Spleen (tissue), 11 donors: Measurements from ENCODE around the gene LMF1. TPM values are rescaled to one million over a fixed set of nuclear protein-coding genes. Genes with fewer than 3 reads are reported as not detected.
A peak's percentile ranks its signal among the peaks of the same experiment; 100 is the strongest.

ENCODE experiments used
- DNase-seq: peaks from one replicate; pipeline ENCODE4 v3.0.0-alpha.2; 2020
- H3K27ac ChIP-seq, 8 donors: fragments of 200-600 bp; sonication (generic) in 7 of 8; 1 replicate in 4 of 8; 2 replicates in 4 of 8; pipeline versions ENCODE4 v1.5.0 to v1.8.0; 2016 to 2021; ENCODE audit warnings: inconsistent platforms in 4 of 8, mild to moderate bottlenecking in 4 of 8, moderate library complexity in 1 of 8
- H3K27me3 ChIP-seq, 7 donors: fragments of 200-600 bp; sonication (generic) in 6 of 7; replicated peaks in 1 of 7; 1 replicate in 4 of 7; 2 replicates in 3 of 7; pipeline versions ENCODE4 v1.5.0 to v1.8.0; 2016 to 2021; ENCODE audit warnings: inconsistent platforms in 3 of 7, mild to moderate bottlenecking in 1 of 7
- H3K36me3 ChIP-seq, 6 donors: fragments of 200-600 bp; sonication (generic) in 5 of 6; 1 replicate in 4 of 6; 2 replicates in 2 of 6; pipeline versions ENCODE4 v1.5.0 to v1.8.0; 2016 to 2021; ENCODE audit warnings: inconsistent platforms in 2 of 6
- H3K4me1 ChIP-seq, 6 donors: fragments of 200-600 bp; sonication (generic) in 5 of 6; 1 replicate in 3 of 6; 2 replicates in 3 of 6; pipeline versions ENCODE4 v1.5.0 to v1.8.0; 2016 to 2021; ENCODE audit warnings: inconsistent platforms in 3 of 6
- H3K4me3 ChIP-seq, 8 donors: fragments of 200-600 bp; sonication (generic) in 7 of 8; 1 replicate in 4 of 8; 2 replicates in 4 of 8; pipeline versions ENCODE4 v1.5.0 to v1.8.0; 2016 to 2021; ENCODE audit warnings: inconsistent platforms in 4 of 8, mild to moderate bottlenecking in 4 of 8, moderate library complexity in 2 of 8
- H3K9me3 ChIP-seq, 8 donors: fragments of 200-600 bp; sonication (generic) in 7 of 8; 1 replicate in 4 of 8; 2 replicates in 4 of 8; pipeline versions ENCODE4 v1.5.0 to v1.8.0; 2016 to 2021; ENCODE audit warnings: inconsistent platforms in 4 of 8
- CTCF ChIP-seq, 11 experiments: fragments of 200-600 bp in 7 of 11; fragments of 450-650 bp in 4 of 11; sonication (generic) in 4 of 11; IDR thresholded peaks in 8 of 11; conservative IDR thresholded peaks in 3 of 11; 1 replicate in 7 of 11; 2 replicates in 4 of 11; pipeline versions ENCODE4 v1.4.0 to v1.8.0; 2016 to 2021; ENCODE audit warnings: antibody characterized with exemption in 11 of 11, inconsistent platforms in 4 of 11, mild to moderate bottlenecking in 1 of 11
- POLR2A ChIP-seq, 3 donors: fragments of 450-650 bp; IDR thresholded peaks; one replicate each; pipeline ENCODE4 v1.5.1; 2017; ENCODE audit warnings: antibody characterized with exemption in 3 of 3, mild to moderate bottlenecking in 1 of 3
- POLR2AphosphoS5 ChIP-seq, 3 donors: sonication (generic); formaldehyde crosslinking; IDR thresholded peaks; one replicate each; pipeline ENCODE4 v1.5.1; 2017; ENCODE audit warnings: antibody characterized with exemption in 3 of 3
- WGBS, 5 donors: extraction: QIAGEN DNeasy Blood & Tissue Kit in 3 of 5; methylation state at CpG; one replicate each; pipeline versions ENCODE4 v1.1.5 to v1.1.7; 2013 to 2018; 5-methylcytosine and 5-hydroxymethylcytosine counted together
- intact Hi-C: fragments of 100-400 bp; cut with DNase I; formaldehyde crosslinking; loops from one replicate; pipeline ENCODE4 v1.15.0; 2023; ENCODE audit warnings: low total_unique reads
- polyA plus RNA-seq, 3 donors: library from polyadenylated mRNA; stranded (reverse); fragments of 200-250 nt; gene quantifications; one replicate each; pipeline ENCODE4 v1.2.1, GENCODE V29; 2013
- total RNA-seq, 7 donors: library from RNA; depleted of rRNA in 3 of 7; stranded (reverse); fragments of >200 nt in 3 of 7; fragmentation: NEBNext Ultra II Directional in 4 of 7; extraction: Animal tissue kit (Norgen Biotek cat#: 25700) in 4 of 7; gene quantifications; one replicate each; pipeline versions ENCODE4 v1.1.0 to v1.2.1, GENCODE V29; 2016 to 2021
- donor health status: healthy with polysubstance abuse.
- donor health status: DM: no; HTN: no; CAD: no; lungs with moderate emphysema.
- donor health status: DM: no; HTN: no; CAD: no.
- donor health status: Bipolar disorder and iron deficiency.
- donor health status: healthy.
- donor health status: DM: no; HTN: no; CAD: no.
- donor health status: DM: yes; HTN: yes; CAD: no.

The LMF1 gene
- total and polyA plus RNA-seq, 10 donors, result 10.4 to 57.6 (median 32.5) TPM

DNA sequence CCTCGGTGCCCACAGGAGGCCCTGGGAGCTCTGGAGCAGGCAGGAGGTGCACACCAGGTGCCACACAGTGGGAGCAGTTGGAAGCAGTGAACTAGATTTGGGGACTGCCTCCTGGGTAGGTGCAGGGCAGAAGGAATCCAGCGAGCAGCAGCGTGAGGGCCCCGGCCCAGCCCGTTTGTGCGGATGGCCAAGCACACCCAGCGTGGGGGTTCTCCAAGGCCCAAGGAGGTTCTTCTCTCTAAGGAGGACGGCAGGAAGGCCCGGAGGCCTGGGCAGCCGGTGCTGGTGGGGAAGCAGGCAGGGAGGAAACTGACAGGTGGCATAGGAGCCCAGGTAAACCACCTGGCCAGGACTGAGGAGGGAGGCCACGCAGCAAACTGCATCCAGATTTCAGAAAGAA, 27.8 kb upstream of the LMF1 start:
- no peak for DNase-seq
- no peak for TF ChIP-seq POLR2AphosphoS5 (IDR thresholded peaks at IDR 0.05)
- peak overlapping the region in 1 of 8 donors; percentile 78 for H3K27ac ChIP-seq
- WGBS, 5 donors, result 67 to 89% (median 87%) methylated on average over 1 to 11 of the region's 11 CpGs
- peaks cover 0 to 30% (median 23%) of the 10 kb centered on the region in 8 donors for H3K9me3 ChIP-seq
- H3K4me3 ChIP-seq, result no peak overlapping the region
- H3K4me1 ChIP-seq, result peaks cover 0 to 37% (median 23%) of the 10 kb centered on the region in 6 donors
- H3K27me3 ChIP-seq, result peaks cover 0 to 80% (median 17%) of the 10 kb centered on the region in 7 donors
- H3K36me3 ChIP-seq, result no peaks in the 10 kb centered on the region
- intact Hi-C loops, result no loop called here

DNA sequence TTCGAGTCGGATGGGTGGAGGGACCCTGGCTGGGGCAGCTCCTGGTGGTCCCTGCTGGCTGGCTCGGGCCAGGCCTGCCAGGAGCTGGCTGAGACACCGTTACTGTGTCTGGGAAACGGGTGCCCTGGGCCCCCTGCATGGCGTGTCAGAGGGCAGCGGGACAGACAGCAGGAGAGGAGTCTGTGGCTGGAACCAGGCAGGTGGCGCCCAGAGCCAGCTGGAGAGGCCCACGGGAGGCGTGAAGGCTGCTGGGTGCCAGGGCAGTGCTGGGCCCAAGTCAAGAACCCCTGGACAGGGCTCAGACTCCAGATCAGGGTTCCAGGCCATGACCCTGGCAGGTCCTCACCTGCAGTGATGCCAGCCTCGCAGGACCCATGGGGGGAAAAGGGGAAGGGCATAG, 27.4 kb upstream of the LMF1 start:
- intact Hi-C loops, result no loop called here
- no peak for DNase-seq

DNA sequence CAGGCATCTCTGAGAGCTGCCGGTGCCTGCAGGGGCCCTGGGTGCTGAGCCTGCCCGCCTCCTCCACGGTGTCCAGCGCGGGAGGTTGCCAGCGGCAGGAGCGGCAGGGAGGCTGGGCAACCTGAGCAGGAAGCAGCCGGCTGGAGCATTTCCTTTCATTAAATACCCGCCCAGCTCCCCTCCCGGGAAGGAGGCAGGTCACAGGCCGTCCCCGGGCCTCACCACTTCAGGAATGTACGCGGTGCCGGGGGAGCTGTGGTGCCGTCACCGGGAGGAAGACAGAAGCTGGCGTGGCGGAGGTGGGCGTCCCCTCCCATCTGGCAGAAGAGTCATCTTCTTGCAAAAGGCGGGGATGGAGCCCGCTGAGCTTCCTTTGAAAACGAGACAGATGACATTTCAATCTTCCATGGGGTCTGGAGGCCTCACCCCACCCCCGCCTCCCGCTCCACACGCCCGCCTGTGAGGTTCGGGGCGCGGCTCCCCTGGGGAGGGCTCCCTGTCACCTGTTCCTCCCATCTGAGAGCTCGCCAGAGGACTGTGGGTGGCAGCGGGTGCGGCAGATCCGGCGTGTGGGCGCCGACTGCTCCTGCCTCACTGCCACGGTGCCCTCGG, 26.8 kb upstream of the LMF1 start:
- Histone ChIP-seq H3K4me3 (peak overlapping the region in 5 of 8 donors; percentile 9 to 56 (median 24)), H3K27ac (peak overlapping the region in 6 of 8 donors; percentile 9 to 78 (median 44)), H3K9me3 (peaks cover 0 to 30% (median 23%) of the 10 kb centered on the region in 8 donors), H3K36me3 (no peaks in the 10 kb centered on the region), H3K4me1 (peaks cover 0 to 27% (median 18%) of the 10 kb centered on the region in 6 donors), H3K27me3 (peaks cover 0 to 70% (median 10%) of the 10 kb centered on the region in 7 donors)
- WGBS, 5 donors, result 12 to 29% (median 17%) methylated on average over 19 to 39 of the region's 39 CpGs; no CpG with 5 or more reads in 1 of the 5 donors
- intact Hi-C loops, result no loop called here
- no peak for DNase-seq
- TF ChIP-seq CTCF (IDR thresholded peaks at IDR 0.05 in 8 of 11, conservative IDR thresholded peaks at IDR 0.05 in 3 of 11) (no peak), POLR2AphosphoS5 (IDR thresholded peaks at IDR 0.05) (peak; percentile 31 to 75 (median 58)), POLR2A (IDR thresholded peaks at IDR 0.05) (no peak)

More for the DNA sequence above, 27.4 kb upstream of the LMF1 start:
- H3K27ac ChIP-seq, result peak overlapping the region in 3 of 8 donors; percentile 47 to 78 (median 57)
- peak overlapping the region in 1 of 8 donors; percentile 56 for H3K4me3 ChIP-seq
- H3K9me3 ChIP-seq, result peaks cover 0 to 30% (median 23%) of the 10 kb centered on the region in 8 donors
- H3K27me3 ChIP-seq, result peaks cover 0 to 76% (median 15%) of the 10 kb centered on the region in 7 donors
- H3K36me3 ChIP-seq, result no peaks in the 10 kb centered on the region
- H3K4me1 ChIP-seq, result peaks cover 0 to 33% (median 21%) of the 10 kb centered on the region in 6 donors
- 70 to 86% (median 76%) methylated on average over 8 to 11 of the region's 11 CpGs for WGBS, 5 donors
- no peak for TF ChIP-seq POLR2A (IDR thresholded peaks at IDR 0.05)
- no peak for TF ChIP-seq POLR2AphosphoS5 (IDR thresholded peaks at IDR 0.05)
- TF ChIP-seq CTCF (IDR thresholded peaks at IDR 0.05 in 8 of 11, conservative IDR thresholded peaks at IDR 0.05 in 3 of 11), result no peak

DNA sequence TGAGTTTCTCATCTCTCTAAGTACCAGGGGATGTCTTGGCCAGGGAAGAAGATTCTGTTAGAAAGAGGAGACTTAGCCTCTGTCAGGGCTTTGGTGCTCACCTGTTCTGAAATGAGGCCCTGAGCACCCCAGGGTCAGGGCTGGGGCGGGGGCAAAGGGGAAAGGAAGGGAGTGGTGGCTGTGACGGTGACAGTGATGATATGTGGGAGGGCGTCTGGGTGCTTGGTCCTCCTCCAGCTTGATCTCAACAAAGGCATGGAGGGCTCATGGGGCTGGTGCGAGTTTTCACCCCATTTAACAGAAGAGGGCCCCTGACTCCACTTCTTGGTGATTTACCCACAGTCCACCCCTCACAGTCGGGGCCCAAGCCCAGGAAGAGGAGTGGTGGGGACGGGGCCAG, 25.9 kb upstream of the LMF1 start:
- WGBS, 5 donors, result 48 to 68% (median 55%) methylated on average over 4 to 6 of the region's 6 CpGs

GRCh38 chr16:995783-996182, 25.0 kb upstream of the LMF1 start:
- H3K9me3 ChIP-seq, result peaks cover 0 to 30% (median 23%) of the 10 kb centered on the region in 8 donors
- no peak for DNase-seq
- H3K4me1 ChIP-seq, result peaks cover 0 to 24% (median 17%) of the 10 kb centered on the region in 6 donors
- peaks cover 0 to 63% (median 10%) of the 10 kb centered on the region in 7 donors for H3K27me3 ChIP-seq
- no peaks in the 10 kb centered on the region for H3K36me3 ChIP-seq
- intact Hi-C loops, result no loop called here
- TF ChIP-seq CTCF (IDR thresholded peaks at IDR 0.05 in 8 of 11, conservative IDR thresholded peaks at IDR 0.05 in 3 of 11) (no peak), POLR2AphosphoS5 (IDR thresholded peaks at IDR 0.05) (no peak), POLR2A (IDR thresholded peaks at IDR 0.05) (no peak)
- no peak overlapping the region for H3K27ac ChIP-seq
- 61 to 100% (median 92%) methylated on average over 3 of the region's 3 CpGs for WGBS, 5 donors
- H3K4me3 ChIP-seq, result no peak overlapping the region

More for the DNA sequence above, 25.9 kb upstream of the LMF1 start:
- DNase-seq, result no peak
- H3K4me1 ChIP-seq, result peaks cover 0 to 24% (median 17%) of the 10 kb centered on the region in 6 donors
- H3K4me3 ChIP-seq, result peak overlapping the region in 2 of 8 donors; percentile 9 to 56
- peaks cover 0 to 61% (median 10%) of the 10 kb centered on the region in 7 donors for H3K27me3 ChIP-seq
- intact Hi-C loops, result no loop called here
- no peak for TF ChIP-seq POLR2AphosphoS5 (IDR thresholded peaks at IDR 0.05)
- peak overlapping the region in 4 of 8 donors; percentile 8 to 78 (median 52) for H3K27ac ChIP-seq
- peaks cover 0 to 30% (median 23%) of the 10 kb centered on the region in 8 donors for H3K9me3 ChIP-seq
- H3K36me3 ChIP-seq, result no peaks in the 10 kb centered on the region
